Memory B cell (primary cell): ENCODE measurements around the gene BNIPL.

Experiments used
- ATAC-seq: fragments of 150-1000 bp; cut with Tn5 transposase; 2 replicates; pipeline ENCODE4 v1.10.0; 2021; ENCODE audit warnings: low read depth, mild to moderate bottlenecking, moderate library complexity
- DNase-seq, 2 donors: peaks; one replicate each; pipeline ENCODE4 v3.0.0; 2022; ENCODE audit warnings: low spot score in 2 of 2
- H3K27ac Mint-ChIP-seq: one replicate; pipeline ENCODE4 v1.8.0; 2022; ENCODE audit warnings: mild to moderate bottlenecking, moderate library complexity, mixed read lengths
- H3K27me3 Mint-ChIP-seq: one replicate; pipeline ENCODE4 v1.8.0; 2022; ENCODE audit warnings: mixed read lengths
- H3K36me3 Mint-ChIP-seq: one replicate; pipeline ENCODE4 v1.8.0; 2022; ENCODE audit warnings: mild to moderate bottlenecking, mixed read lengths
- H3K4me1 Mint-ChIP-seq: one replicate; pipeline ENCODE4 v1.8.0; 2022; ENCODE audit warnings: mixed read lengths
- H3K4me3 Mint-ChIP-seq: one replicate; pipeline ENCODE4 v1.8.0; 2022; ENCODE audit warnings: mild to moderate bottlenecking, moderate library complexity, mixed read lengths
- H3K9me3 Mint-ChIP-seq: one replicate; pipeline ENCODE4 v1.8.0; 2022; ENCODE audit warnings: mixed read lengths

Gene BNIPL

DNA sequence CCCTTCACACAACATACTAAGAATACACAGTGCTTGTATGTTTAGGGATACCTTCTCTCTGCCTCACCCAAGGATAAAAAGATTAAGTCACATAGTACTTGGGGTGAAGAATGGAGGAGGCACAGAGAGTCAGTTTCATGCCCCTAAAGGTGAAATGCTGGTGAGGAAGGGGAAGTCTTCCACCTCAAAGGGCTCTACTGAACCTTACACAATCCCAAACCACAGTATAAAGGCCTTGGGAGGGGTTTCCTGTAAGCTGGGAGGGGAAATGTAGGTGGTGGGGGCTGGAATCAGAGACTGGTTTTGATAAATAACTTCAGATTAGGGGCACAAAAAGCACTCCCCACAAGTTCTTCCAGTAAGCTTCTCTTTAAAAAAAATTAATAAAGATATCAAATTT lies 33.2 kb upstream of the BNIPL start:
- ATAC-seq: no peak
- no peaks in the 10 kb centered on the region for H3K9me3 Mint-ChIP-seq
- H3K27ac Mint-ChIP-seq: no peak overlapping the region
- no peak for DNase-seq
- H3K27me3 Mint-ChIP-seq: no peaks in the 10 kb centered on the region
- peaks cover 9% of the 10 kb centered on the region for H3K36me3 Mint-ChIP-seq
- H3K4me1 Mint-ChIP-seq: peaks cover 35% of the 10 kb centered on the region
- H3K4me3 Mint-ChIP-seq: no peak overlapping the region

DNA sequence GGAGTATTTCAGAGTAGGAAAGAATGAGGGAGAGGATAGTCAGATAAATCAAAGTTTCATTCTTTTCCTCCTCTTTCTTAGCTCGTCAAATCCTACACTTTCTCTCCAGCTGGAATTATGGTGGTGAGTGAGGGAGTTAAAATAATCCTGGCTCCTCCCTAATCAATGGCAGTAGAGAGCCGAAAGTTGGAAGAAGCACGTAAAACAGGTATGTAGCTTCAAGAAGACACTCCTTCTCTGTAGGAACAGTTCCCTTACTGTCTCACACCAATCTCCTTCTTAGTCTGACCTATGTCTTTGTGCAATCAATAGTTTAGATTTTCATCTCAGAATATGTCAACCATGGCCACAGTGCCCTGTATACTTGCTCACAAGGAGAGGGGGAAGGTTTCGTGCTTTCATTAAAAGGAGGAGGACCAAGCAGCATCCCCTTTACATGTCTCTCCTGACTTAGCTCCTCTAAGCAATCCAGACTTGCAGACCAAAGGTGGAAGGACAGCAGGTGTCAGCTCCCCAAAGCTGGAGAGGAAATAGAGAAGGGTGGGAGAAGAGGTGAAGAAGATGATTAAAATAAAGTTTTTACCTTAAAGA lies 30.6 kb upstream of the BNIPL start:
- H3K4me1 Mint-ChIP-seq: peaks cover 44% of the 10 kb centered on the region
- peak overlapping the region; percentile 100 for H3K4me3 Mint-ChIP-seq
- DNase-seq (no peak), ATAC-seq (no peak)
- peaks cover 6% of the 10 kb centered on the region for H3K36me3 Mint-ChIP-seq
- H3K27me3 Mint-ChIP-seq: no peaks in the 10 kb centered on the region
- H3K9me3 Mint-ChIP-seq: no peaks in the 10 kb centered on the region
- H3K27ac Mint-ChIP-seq: peak overlapping the region; percentile 98

DNA sequence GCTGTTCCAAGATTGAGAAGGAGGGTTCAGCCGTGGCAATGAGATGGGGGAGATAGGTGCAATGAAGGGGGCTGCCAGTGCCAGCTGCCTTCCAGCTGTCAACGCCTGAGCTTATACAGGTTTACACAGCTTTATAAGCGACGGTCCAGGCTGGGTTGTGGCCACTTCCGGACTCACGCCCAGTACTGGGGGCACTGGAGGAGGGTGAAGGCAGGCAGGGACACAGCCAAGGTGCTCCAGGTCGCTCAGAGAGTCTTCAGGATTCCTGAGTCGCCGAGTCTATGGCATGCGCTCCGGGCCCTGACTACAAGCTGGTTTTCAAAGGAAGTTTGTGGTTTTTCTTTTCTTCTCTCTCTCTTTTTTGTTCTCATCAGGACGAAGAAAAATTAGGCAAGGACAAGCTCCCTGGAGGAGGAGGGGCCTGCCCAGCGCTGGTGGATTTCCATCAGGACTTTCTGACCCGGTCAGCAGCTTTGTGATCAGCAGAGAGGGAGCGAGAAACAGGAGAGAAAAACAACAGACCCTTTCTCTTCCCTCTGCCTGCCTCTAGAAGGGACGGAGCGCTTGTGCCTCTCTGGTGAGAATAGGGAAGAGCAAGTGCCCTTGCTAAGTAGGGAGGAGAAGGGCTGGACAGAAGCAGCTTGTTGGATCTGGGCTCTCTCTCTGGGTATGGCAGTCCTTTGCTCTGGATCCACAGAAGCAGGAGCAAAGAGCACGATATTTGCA lies 29.9 kb upstream of the BNIPL start, which contains the start of gene MINDY1:
TSS of gene MINDY1 (minus strand) at position 576 of the 726 bp plus-strand sequence. CDS start 4,285 bp downstream, outside the sequence.
- peak; percentile 30 to 32 for DNase-seq
- Mint-ChIP-seq H3K9me3 (no peaks in the 10 kb centered on the region), H3K4me1 (peaks cover 44% of the 10 kb centered on the region)

DNA sequence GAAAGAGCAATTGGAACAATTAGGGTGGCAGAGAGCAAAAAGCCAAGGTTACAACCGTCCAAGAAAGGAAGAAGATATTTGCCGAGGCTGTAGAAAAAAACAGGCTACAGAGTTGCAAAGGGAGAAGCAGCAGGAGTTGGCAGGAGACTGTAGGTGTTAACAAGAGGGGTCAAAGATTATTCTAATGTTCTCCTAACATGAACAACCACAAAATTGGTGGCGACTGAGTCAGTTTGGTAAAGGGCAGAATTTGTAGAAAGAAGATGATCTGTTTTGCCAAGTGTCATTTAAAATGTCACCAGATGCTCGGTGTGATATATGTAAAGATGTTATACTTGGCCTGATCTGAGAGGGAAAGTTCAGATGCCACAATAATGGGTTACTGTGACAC lies 28.5 kb upstream of the BNIPL start:
- ATAC-seq: peak; percentile 0
- Mint-ChIP-seq H3K9me3 (no peaks in the 10 kb centered on the region), H3K27ac (peak overlapping the region; percentile 98), H3K36me3 (peaks cover 2% of the 10 kb centered on the region), H3K4me3 (peak overlapping the region; percentile 100), H3K4me1 (peaks cover 40% of the 10 kb centered on the region), H3K27me3 (no peaks in the 10 kb centered on the region)
- peak in 1 of 2 donors; percentile 22 for DNase-seq

More for the DNA sequence above, 29.9 kb upstream of the BNIPL start, which contains the start of gene MINDY1:
- H3K4me3 Mint-ChIP-seq: peak within 1 kb of the TSS; percentile 100
- no peaks in the 10 kb centered on the region for H3K27me3 Mint-ChIP-seq
- ATAC-seq: peak; percentile 27
- H3K36me3 Mint-ChIP-seq: peaks cover 5% of the 10 kb centered on the region
- H3K27ac Mint-ChIP-seq: peak within 1 kb of the TSS; percentile 98

DNA sequence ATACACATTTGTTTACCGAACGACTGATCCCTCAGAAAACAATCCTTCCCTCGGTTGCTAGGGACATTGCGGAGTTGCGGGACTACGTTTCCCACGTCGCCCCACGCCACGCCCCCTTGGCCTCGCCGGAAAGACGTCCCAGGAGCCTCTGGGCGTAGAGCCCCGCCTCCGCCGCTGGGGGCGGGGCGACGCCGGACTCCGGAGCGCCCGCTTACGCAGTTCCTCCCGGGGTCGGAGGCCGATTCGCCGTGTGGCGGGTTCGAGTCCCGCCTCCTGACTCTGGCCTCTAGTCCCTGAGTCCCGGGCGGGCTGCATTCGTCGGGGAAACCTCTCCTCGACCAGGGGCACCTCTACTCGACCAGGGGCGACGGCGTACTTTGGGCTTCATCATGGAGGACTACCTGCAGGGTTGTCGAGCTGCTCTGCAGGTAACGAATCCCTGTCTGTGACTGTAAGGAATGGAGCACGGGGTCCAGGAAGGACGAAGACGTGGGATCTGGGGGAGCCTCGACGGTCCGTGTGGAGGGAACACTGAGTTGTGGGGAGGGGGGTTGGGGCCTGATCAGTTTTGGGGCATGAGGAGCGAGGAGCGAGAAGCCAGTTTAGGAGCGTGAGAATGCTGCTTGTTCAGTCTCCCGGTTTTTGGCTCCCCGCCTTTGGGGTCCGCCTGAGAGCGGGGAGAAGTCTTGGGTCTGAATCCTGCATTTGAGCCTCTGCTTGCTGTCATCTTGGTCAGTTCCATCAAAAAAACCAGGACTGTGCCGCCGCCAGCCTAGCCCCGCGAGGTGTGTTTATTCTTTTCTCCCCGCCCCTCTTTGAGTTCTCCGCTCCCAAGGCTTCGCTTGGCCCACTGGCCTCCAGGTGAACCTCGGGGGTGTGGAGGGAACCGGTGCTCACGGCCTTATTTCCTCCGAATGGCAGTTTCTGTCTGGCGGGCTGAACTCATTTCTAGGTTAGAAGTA lies 27.9 kb upstream of the BNIPL start, which contains the start of gene PRUNE1:
TSS of gene PRUNE1 (plus strand) at position 206 of the 962 bp plus-strand sequence. CDS start at position 390, 184 bp downstream.
- peaks cover 4% of the 10 kb centered on the region for H3K36me3 Mint-ChIP-seq
- ATAC-seq: peak; percentile 89
- peak within 1 kb of the TSS; percentile 98 for H3K27ac Mint-ChIP-seq
- H3K9me3 Mint-ChIP-seq: no peaks in the 10 kb centered on the region
- peaks cover 41% of the 10 kb centered on the region for H3K4me1 Mint-ChIP-seq
- peak within 1 kb of the TSS; percentile 100 for H3K4me3 Mint-ChIP-seq
- no peaks in the 10 kb centered on the region for H3K27me3 Mint-ChIP-seq
- peak; percentile 91 to 94 for DNase-seq

DNA sequence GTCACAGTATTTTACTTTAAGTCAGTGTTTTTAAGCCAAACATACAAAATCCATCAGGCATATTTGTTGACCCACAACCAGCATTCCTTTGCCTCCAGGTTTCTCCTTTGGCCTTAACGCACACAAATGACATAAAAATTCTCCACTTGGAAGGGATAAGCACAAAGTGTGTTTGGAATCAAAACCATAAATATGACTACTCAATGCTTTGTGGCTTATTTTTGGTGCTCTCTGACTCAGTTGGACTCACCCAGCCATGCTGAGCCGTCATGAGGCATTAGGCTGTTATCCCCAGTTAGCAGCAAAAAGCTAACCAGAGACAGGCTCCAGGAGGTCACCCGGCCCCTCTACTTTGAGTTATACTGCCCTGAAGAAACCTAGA lies 27.2 kb upstream of the BNIPL start:
- H3K9me3 Mint-ChIP-seq: no peaks in the 10 kb centered on the region
- H3K4me1 Mint-ChIP-seq: peaks cover 42% of the 10 kb centered on the region
- peaks cover 4% of the 10 kb centered on the region for H3K36me3 Mint-ChIP-seq
- H3K4me3 Mint-ChIP-seq: peak overlapping the region; percentile 100
- H3K27ac Mint-ChIP-seq: peak overlapping the region; percentile 98
- H3K27me3 Mint-ChIP-seq: no peaks in the 10 kb centered on the region
- no peak for ATAC-seq
- DNase-seq: no peak

DNA sequence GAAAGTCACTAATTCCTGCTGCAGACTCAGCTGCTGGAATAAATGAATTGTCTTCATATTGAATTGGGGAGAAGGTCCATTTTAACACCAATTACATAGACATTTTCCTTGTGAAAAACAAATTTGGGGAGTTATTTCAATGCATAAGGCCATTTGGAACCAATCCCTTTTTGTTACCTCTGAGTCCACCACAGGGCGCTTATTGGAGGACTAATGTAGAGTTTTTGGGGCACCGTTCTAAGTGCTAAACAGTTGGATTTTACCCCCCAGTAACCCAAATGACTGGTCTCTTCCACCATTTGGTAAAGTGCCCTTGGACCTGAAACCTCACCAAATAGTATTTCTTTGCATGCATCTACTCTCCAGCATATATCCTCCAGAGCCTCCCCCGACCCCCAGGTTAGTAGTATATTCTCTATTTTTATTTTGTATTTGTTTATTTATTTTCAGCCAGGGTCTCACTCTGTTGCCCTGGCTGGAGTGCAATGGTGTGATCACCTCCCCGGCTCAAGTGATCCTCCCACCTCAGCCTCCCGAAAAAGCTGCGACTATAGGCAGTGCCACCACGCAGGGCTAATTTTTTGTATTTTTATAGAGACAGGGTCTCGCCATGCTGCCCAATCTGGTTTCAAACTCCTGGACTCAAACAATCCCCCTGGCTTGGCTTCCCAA lies 26.6 kb upstream of the BNIPL start:
- peak overlapping the region; percentile 100 for H3K4me3 Mint-ChIP-seq
- H3K4me1 Mint-ChIP-seq: peaks cover 42% of the 10 kb centered on the region
- H3K36me3 Mint-ChIP-seq: peaks cover 4% of the 10 kb centered on the region
- ATAC-seq (no peak), DNase-seq (no peak)
- no peak overlapping the region for H3K27ac Mint-ChIP-seq
- no peaks in the 10 kb centered on the region for H3K27me3 Mint-ChIP-seq
- H3K9me3 Mint-ChIP-seq: no peaks in the 10 kb centered on the region

DNA sequence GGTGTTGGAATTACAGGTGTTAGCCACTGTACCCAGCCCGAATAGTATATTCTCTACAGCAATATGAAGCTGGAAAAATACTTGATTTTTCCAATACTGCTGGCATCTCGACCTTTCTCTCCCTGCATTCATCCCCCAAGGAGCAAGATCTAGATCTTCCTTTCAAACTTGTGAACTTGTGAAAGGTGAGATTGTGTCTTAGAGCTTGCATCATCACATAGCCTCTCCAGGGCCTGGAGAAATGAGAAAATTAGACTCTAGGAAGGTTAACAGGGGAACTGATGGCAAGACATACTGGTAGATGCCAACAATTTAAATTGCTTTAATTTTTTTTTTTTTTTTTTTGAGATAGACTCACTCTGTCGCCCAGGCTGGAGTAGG lies 26.1 kb upstream of the BNIPL start:
- Mint-ChIP-seq H3K4me3 (no peak overlapping the region), H3K4me1 (peaks cover 41% of the 10 kb centered on the region), H3K9me3 (no peaks in the 10 kb centered on the region), H3K36me3 (peaks cover 4% of the 10 kb centered on the region), H3K27me3 (no peaks in the 10 kb centered on the region), H3K27ac (no peak overlapping the region)
- ATAC-seq: no peak
- no peak for DNase-seq

DNA sequence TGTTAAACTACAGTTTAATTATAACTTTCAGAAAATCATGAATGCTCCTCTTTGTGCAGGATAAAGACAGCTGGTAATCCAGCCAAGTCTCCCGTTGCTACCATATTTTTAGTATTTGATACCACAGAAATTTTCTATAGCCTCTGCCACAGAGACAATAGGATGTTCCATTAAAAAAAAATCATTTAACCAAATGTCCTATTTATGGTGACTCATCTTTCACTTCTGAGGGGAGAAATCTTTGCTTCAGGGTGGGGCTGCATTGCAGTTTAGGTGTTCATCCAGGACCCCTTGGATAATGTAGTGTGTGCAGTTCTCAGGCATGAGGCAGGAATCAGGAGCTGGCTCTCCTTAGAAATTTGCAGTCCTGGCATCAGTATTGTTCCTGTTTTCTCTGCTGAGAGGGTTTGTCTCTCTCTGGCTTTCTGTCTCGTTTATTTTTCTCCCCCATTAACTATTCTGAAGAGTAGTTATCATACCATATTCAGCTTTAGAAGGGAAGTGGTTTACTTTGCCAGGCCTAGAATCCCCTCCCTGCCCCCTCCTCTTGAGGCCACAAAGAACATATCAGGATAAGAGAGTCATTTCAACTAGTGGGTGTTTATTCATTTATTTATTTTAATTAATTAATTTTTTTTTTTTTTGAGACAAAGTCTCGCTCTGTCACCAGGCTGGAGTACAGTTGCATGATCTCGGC lies 25.1 kb upstream of the BNIPL start:
- Mint-ChIP-seq H3K27ac (no peak overlapping the region), H3K4me3 (no peak overlapping the region), H3K4me1 (peaks cover 31% of the 10 kb centered on the region), H3K9me3 (no peaks in the 10 kb centered on the region), H3K27me3 (no peaks in the 10 kb centered on the region), H3K36me3 (peaks cover 4% of the 10 kb centered on the region)
- DNase-seq (no peak), ATAC-seq (no peak)

DNA sequence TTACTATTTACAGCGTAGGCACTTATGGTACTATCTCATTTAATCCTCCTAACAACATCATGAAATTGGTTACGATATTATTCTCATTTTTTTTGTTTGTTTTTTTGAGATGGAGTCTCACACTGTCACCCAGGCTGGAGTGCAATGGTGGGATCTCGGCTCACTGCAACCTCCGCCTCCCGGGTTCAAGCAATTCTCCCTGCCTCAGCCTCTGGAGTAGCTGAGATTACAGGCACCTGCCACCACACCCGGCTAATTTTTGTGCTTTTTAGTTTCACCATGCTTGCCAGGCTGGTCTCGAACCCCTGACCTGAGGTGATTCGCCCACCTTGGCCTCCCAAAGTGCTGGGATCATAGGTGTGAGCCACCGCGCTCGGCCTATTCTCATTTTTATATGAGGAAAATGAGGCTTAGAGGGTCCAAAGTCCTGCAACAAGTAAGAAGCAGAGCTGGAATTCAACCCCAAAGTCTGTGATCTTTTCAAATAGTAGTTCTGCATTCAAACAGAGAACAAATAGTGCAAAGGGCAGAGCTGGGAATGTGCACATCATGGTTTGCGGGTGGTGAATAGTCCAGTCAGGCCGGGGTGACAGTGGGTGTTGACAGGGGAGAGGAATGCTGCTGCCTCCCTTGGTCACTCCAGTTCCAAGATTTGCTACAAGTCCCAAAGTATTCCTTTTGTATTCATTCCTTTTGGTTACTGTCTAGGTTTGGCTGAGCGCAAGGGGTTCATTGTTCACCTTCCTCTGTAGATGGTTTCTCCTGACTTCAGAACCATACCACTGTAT lies 23.5 kb upstream of the BNIPL start:
- Mint-ChIP-seq H3K36me3 (peaks cover 4% of the 10 kb centered on the region), H3K27me3 (no peaks in the 10 kb centered on the region), H3K27ac (no peak overlapping the region), H3K4me3 (no peak overlapping the region), H3K9me3 (no peaks in the 10 kb centered on the region), H3K4me1 (peaks cover 19% of the 10 kb centered on the region)
- ATAC-seq: no peak
- no peak for DNase-seq

DNA sequence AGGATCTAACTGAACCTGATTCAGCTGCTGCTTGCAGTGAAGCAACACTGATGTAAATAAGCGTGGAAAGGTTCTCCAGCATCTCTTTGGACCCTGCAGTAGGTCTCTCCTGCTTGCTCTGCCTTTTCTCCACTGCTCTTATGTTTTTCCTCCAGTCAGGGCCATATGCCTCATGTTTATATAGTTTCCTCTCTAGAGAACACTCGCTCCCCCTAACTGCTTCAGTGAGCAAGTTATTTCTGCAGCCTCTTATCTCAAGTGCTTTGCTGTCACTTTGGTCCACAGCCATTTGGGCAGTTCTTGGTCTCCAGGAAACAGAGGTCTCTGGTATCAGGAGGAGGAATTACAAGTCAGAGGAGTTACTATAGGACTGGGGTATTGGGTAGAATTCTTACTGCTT lies 22.9 kb upstream of the BNIPL start:
- H3K27ac Mint-ChIP-seq: no peak overlapping the region
- H3K4me3 Mint-ChIP-seq: no peak overlapping the region
- peaks cover 7% of the 10 kb centered on the region for H3K36me3 Mint-ChIP-seq

DNA sequence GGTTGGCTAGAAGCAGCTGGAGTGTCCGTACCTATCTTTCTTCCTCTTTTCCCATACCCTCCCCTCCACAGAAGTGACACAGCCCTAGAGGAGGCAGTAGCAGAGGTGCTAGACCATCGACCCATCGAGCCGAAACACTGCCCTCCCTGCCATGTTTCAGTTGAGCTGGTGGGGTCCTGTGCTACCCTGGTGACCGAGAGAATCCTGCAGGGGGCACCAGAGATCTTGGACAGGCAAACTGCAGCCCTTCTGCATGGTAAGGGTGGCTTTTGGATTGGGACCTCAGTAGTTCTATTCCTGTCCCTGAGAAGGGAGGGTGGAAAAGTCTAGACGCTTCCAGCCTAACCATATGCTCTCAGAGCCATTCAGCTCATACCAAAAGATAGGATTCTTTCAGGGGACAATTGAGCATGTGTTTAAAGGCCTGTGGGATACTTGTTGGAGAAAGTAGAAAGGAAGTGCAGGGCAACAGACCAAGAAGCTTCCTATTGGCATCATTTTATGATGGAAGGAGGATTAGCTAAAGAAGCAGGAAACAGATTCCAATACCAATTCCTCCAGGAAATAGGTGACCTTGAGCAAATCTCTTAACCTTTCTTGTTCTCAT lies 11.7 kb upstream of the BNIPL start:
- Mint-ChIP-seq H3K9me3 (no peaks in the 10 kb centered on the region), H3K4me3 (no peak overlapping the region), H3K4me1 (peaks cover 7% of the 10 kb centered on the region), H3K27me3 (no peaks in the 10 kb centered on the region), H3K27ac (no peak overlapping the region), H3K36me3 (peaks cover 16% of the 10 kb centered on the region)
- ATAC-seq: peak; percentile 99
- peak; percentile 78 to 80 for DNase-seq

More for the DNA sequence above, 22.9 kb upstream of the BNIPL start:
- ATAC-seq: no peak
- Mint-ChIP-seq H3K4me1 (peaks cover 16% of the 10 kb centered on the region), H3K9me3 (no peaks in the 10 kb centered on the region), H3K27me3 (no peaks in the 10 kb centered on the region)
- no peak for DNase-seq
